HepG2 (cell line): ENCODE data around the gene KRTAP10-5. TPM values are rescaled to one million over a fixed set of nuclear protein-coding genes. Genes with fewer than 3 reads are reported as not detected.

Source experiments
- FOXP1 ChIP-seq, 2 experiments: fragments of 450-650 bp in 1 of 2; IDR thresholded peaks; 2 replicates each; pipeline ENCODE4 v1.6.1; 2017 to 2018; ENCODE audit warnings: antibody characterized with exemption in 1 of 2
- KAT8 ChIP-seq: IDR thresholded peaks from 2 replicates; pipeline ENCODE4 v1.6.1; 2016; ENCODE audit warnings: missing genetic modification reagents, missing compliant biosample characterization
- PHB2 ChIP-seq: fragments of 450-650 bp; IDR thresholded peaks from 2 replicates; pipeline ENCODE4 v1.6.1; 2018; ENCODE audit not compliant: partially characterized antibody
- POLR2AphosphoS5 ChIP-seq: IDR thresholded peaks from 2 replicates; pipeline ENCODE4 v1.6.1; 2012; ENCODE audit warnings: low read depth, low read length
- POLR2G ChIP-seq: fragments of 200-400 bp; formaldehyde crosslinking; IDR thresholded peaks from 2 replicates; pipeline ENCODE4 v1.6.1; 2018; ENCODE audit warnings: mild to moderate bottlenecking, low read depth, low read length, moderate library complexity
- REPIN1 ChIP-seq: sonication (generic); formaldehyde crosslinking; IDR thresholded peaks from 2 replicates; pipeline ENCODE4 v1.8.0; 2022; ENCODE audit warnings: missing genetic modification reagents, low read depth, mild to moderate bottlenecking, borderline replicate concordance
- RFX5 ChIP-seq: IDR thresholded peaks from 2 replicates; pipeline ENCODE4 v1.6.1; 2011; ENCODE audit warnings: low read depth, low read length, improper control_type of control experiment
- RXRA ChIP-seq: sonication (generic); formaldehyde crosslinking; IDR thresholded peaks from 2 replicates; pipeline ENCODE4 v1.5.1; 2020; ENCODE audit warnings: missing genetic modification reagents
- SMARCE1 ChIP-seq: fragments of 450-650 bp; IDR thresholded peaks from 2 replicates; pipeline ENCODE4 v1.6.1; 2017; ENCODE audit warnings: borderline replicate concordance
- SOX13 ChIP-seq, 3 experiments: fragments of 450-650 bp in 1 of 3; sonication (generic) in 1 of 3; formaldehyde crosslinking in 1 of 3; IDR thresholded peaks in 2 of 3; conservative IDR thresholded peaks in 1 of 3; 2 replicates each; pipeline versions ENCODE4 v1.5.0 to v1.6.1; 2016 to 2020; ENCODE audit warnings: antibody characterized with exemption in 1 of 3, mild to moderate bottlenecking in 1 of 3, missing compliant biosample characterization in 1 of 3, missing genetic modification reagents in 1 of 3, moderate library complexity in 1 of 3
- ZNF24 ChIP-seq: fragments of 450-650 bp; IDR thresholded peaks from 2 replicates; pipeline ENCODE4 v1.6.1; 2017; ENCODE audit warnings: antibody characterized with exemption, mild to moderate bottlenecking
- ZNF274 ChIP-seq: sonication (generic); formaldehyde crosslinking; IDR thresholded peaks from 2 replicates; pipeline ENCODE4 v1.5.1; 2020; ENCODE audit warnings: mild to moderate bottlenecking, missing genetic modification reagents
- ZNF337 ChIP-seq: sonication (generic); formaldehyde crosslinking; IDR thresholded peaks from 2 replicates; pipeline ENCODE4 v1.5.1; 2020; ENCODE audit warnings: missing genetic modification reagents, low read depth, mild to moderate bottlenecking, borderline replicate concordance
- ZNF468 ChIP-seq: sonication (generic); formaldehyde crosslinking; IDR thresholded peaks from 2 replicates; pipeline ENCODE4 v1.8.0; 2022; ENCODE audit warnings: mild to moderate bottlenecking, moderate library complexity, missing genetic modification reagents
- ZNF577 ChIP-seq: sonication (generic); formaldehyde crosslinking; IDR thresholded peaks from 2 replicates; pipeline ENCODE4 v1.4.0; 2020; ENCODE audit warnings: mild to moderate bottlenecking, low read depth, missing genetic modification reagents, borderline replicate concordance
- ZNF841 ChIP-seq: sonication (generic); formaldehyde crosslinking; IDR thresholded peaks from 2 replicates; pipeline ENCODE4 v1.8.1; 2023; ENCODE audit warnings: missing genetic modification reagents, borderline replicate concordance
- ZSCAN25 ChIP-seq: sonication (generic); formaldehyde crosslinking; IDR thresholded peaks from 2 replicates; pipeline ENCODE4 v1.8.0; 2022; ENCODE audit warnings: mild to moderate bottlenecking, missing genetic modification reagents
- polyA plus RNA-seq, 8 experiments: library from polyadenylated mRNA; depleted of rRNA in 3 of 8; stranded (reverse) in 7 of 8; unstranded in 1 of 8; fragments of >200 nt; fragmentation: Illumina TruSeq in 4 of 8; extraction: Trizol in 4 of 8; gene quantifications; 2 replicates each; pipeline versions ENCODE4 v1.2.1 to v1.2.3, GENCODE V29; 2011 to 2016; ENCODE audit warnings: low read depth in 4 of 8, missing spikeins in 1 of 8, mixed read lengths in 1 of 8; ENCODE audit not compliant: insufficient read depth in 1 of 8
- total RNA-seq, 5 experiments: library from RNA; depleted of rRNA; stranded (reverse); fragments of >200 nt; fragmentation: Illumina TruSeq; extraction: Trizol; gene quantifications; 2 replicates each; pipeline ENCODE4 v1.2.3, GENCODE V29; 2016; ENCODE audit warnings: low read depth in 1 of 5
- TF ChIP-seq, protein P1 (sequence below): sonication (generic); formaldehyde crosslinking; IDR thresholded peaks from 2 replicates; pipeline ENCODE4 v1.5.0; 2020; ENCODE audit warnings: mild to moderate bottlenecking, missing genetic modification reagents, borderline replicate concordance
- TF ChIP-seq, protein P2 (sequence below): IDR thresholded peaks from 2 replicates; pipeline ENCODE4 v1.6.1; 2016; ENCODE audit warnings: missing genetic modification reagents, missing compliant biosample characterization
- TF ChIP-seq, protein P3 (sequence below): sonication (generic); formaldehyde crosslinking; IDR thresholded peaks from 2 replicates; pipeline ENCODE4 v1.4.0; 2020; ENCODE audit warnings: missing genetic modification reagents
- TF ChIP-seq, protein P4 (sequence below): sonication (generic); formaldehyde crosslinking; conservative IDR thresholded peaks from 2 replicates; pipeline ENCODE4 v1.8.0; 2022; ENCODE audit warnings: missing genetic modification reagents

The KRTAP10-5 gene
- total and polyA plus RNA-seq, 2 of the 13 experiments (the other 11 are each of a cell fraction or from before 2014, with no cell fraction given): not detected

DNA sequence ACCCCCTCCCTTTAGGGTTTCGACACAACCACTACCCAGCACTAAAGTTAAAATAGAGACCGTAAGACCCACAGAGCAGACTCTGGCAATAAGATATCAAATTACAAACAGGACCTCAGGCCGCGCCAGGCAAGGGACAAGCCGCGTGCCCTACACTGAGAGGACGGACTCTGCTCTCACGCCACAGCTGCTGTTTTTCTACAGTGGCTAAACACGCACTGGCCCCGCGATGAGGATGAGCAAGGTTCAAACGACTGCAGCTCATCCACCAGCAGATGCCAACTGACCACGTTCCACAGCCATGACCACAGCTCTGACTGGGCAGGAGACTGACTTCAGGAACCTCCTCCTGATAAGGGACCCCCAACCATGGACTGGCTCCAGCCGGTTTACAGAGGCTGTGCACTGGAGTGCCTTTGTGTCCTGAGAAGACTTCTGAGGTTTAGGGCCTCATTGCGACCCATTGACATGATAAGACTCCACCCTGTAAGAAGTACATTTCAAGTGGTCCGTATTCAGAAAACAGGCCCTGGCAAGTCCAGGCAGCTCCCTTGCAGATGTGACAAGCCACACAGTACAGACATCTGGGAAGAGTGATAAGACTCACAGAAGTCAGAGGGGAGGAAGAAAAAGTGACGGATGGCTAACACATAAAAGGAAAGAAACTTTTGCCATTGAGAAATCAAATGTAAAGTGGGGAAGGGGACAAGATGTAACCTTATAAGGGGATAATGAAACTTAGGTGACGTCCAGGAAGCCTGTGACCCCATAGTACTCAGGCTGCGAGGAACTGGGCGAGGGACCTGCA is 13.4 kb upstream of the KRTAP10-5 start (continued):
- TF ChIP-seq, protein P1, sequence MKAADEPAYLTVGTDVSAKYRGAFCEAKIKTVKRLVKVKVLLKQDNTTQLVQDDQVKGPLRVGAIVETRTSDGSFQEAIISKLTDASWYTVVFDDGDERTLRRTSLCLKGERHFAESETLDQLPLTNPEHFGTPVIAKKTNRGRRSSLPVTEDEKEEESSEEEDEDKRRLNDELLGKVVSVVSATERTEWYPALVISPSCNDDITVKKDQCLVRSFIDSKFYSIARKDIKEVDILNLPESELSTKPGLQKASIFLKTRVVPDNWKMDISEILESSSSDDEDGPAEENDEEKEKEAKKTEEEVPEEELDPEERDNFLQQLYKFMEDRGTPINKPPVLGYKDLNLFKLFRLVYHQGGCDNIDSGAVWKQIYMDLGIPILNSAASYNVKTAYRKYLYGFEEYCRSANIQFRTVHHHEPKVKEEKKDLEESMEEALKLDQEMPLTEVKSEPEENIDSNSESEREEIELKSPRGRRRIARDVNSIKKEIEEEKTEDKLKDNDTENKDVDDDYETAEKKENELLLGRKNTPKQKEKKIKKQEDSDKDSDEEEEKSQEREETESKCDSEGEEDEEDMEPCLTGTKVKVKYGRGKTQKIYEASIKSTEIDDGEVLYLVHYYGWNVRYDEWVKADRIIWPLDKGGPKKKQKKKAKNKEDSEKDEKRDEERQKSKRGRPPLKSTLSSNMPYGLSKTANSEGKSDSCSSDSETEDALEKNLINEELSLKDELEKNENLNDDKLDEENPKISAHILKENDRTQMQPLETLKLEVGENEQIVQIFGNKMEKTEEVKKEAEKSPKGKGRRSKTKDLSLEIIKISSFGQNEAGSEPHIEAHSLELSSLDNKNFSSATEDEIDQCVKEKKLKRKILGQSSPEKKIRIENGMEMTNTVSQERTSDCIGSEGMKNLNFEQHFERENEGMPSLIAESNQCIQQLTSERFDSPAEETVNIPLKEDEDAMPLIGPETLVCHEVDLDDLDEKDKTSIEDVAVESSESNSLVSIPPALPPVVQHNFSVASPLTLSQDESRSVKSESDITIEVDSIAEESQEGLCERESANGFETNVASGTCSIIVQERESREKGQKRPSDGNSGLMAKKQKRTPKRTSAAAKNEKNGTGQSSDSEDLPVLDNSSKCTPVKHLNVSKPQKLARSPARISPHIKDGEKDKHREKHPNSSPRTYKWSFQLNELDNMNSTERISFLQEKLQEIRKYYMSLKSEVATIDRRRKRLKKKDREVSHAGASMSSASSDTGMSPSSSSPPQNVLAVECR (CRISPR knock-in tag): peak; percentile 65; the same call in 1 of the 2 replicates
- TF ChIP-seq ZNF274 (no peak; the same call in 1 of the 2 replicates), ZNF841 (CRISPR knock-in tag) (no peak), SMARCE1 (no peak), ZSCAN25 (CRISPR knock-in tag) (peak; percentile 78; the same call in 1 of the 2 replicates), ZNF24 (no peak), RFX5 (no peak), KAT8 (CRISPR knock-in tag) (no peak; the same call in none of the 2 replicates), ZNF468 (CRISPR knock-in tag) (no peak), FOXP1 (IDR thresholded peaks at IDR 0.05) (no peak), FOXP1 (CRISPR knock-in tag; IDR thresholded peaks at IDR 0.05) (peak; percentile 54; the same call in 1 of the 2 replicates), POLR2AphosphoS5 (no peak), SOX13 (IDR thresholded peaks at IDR 0.05) (peak; percentile 18; the same call in 1 of the 2 replicates), SOX13 (CRISPR knock-in tag; conservative IDR thresholded peaks at IDR 0.05 in 1 of 2, IDR thresholded peaks at IDR 0.05 in 1 of 2) (peak in 1 of 2 experiments; percentile 58; a peak in 2 of 4 replicates), ZNF577 (no peak), RXRA (peak; percentile 79; the same call in 1 of the 2 replicates), REPIN1 (CRISPR knock-in tag) (peak; percentile 71; the same call in 1 of the 2 replicates), PHB2 (no peak), POLR2G (no peak), ZNF337 (CRISPR knock-in tag) (peak; percentile 73; the same call in 1 of the 2 replicates)
- TF ChIP-seq, protein P2, sequence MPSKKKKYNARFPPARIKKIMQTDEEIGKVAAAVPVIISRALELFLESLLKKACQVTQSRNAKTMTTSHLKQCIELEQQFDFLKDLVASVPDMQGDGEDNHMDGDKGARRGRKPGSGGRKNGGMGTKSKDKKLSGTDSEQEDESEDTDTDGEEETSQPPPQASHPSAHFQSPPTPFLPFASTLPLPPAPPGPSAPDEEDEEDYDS: peak; percentile 55; the same call in 1 of the 2 replicates
- TF ChIP-seq, protein P3, sequence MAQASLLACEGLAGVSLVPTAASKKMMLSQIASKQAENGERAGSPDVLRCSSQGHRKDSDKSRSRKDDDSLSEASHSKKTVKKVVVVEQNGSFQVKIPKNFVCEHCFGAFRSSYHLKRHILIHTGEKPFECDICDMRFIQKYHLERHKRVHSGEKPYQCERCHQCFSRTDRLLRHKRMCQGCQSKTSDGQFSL: peak; percentile 28; the same call in 1 of the 2 replicates
- TF ChIP-seq, protein P4, sequence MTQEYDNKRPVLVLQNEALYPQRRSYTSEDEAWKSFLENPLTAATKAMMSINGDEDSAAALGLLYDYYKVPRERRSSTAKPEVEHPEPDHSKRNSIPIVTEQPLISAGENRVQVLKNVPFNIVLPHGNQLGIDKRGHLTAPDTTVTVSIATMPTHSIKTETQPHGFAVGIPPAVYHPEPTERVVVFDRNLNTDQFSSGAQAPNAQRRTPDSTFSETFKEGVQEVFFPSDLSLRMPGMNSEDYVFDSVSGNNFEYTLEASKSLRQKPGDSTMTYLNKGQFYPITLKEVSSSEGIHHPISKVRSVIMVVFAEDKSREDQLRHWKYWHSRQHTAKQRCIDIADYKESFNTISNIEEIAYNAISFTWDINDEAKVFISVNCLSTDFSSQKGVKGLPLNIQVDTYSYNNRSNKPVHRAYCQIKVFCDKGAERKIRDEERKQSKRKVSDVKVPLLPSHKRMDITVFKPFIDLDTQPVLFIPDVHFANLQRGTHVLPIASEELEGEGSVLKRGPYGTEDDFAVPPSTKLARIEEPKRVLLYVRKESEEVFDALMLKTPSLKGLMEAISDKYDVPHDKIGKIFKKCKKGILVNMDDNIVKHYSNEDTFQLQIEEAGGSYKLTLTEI (CRISPR knock-in tag): no peak
